ENCODE data around the gene TNKS2.
A peak's percentile ranks its signal among the peaks of the same experiment; 100 is the strongest.
"Not testable (repeated sequence)": the region's sequence is repeated elsewhere in the genome, so short reads cannot be mapped to it uniquely, and the experiment has no call there.

TNKS2 gene

DNA sequence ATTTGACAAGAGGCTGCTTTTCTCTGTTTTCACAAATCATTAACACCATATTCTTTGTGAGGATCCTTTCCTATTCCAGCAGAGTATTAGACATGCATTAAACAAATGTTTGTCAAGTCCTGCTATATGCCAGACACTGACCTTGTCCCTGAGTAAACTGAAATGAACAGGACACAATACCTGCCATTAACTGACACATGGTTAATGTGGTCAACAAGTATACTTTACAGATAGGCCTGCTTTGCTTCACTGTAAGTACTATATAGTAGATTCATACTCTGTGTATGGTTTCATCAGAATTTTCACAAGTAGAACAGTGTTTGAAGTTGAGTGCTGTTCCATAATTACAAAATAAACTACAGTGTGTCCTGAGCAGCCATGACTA, 5.9 kb downstream of the TNKS2 start:
- H3K4me1 ChIP-seq (ENCODE audit: control insufficient read depth in 5 of 5, insufficient read depth in 5 of 5, low read length in 5 of 5), result peaks cover 0 to 24% (median 20%) of the 10 kb centered on the region in 5 donors

GRCh38 chr10:91805110-91805838, 7.0 kb downstream of the TNKS2 start:
- Histone ChIP-seq H3K27me3 (ENCODE audit: control insufficient read depth in 5 of 5, insufficient read depth in 4 of 5, low read length in 5 of 5) (no peaks in the 10 kb centered on the region), H3K36me3 (ENCODE audit: control insufficient read depth in 5 of 5, insufficient read depth in 5 of 5, low read length in 5 of 5) (peaks cover 2 to 9% (median 4%) of the 10 kb centered on the region in 5 donors), H3K9me3 (ENCODE audit: control insufficient read depth in 5 of 5, low read length in 5 of 5) (no peaks in the 10 kb centered on the region), H3K4me3 (ENCODE audit: low read depth in 1 of 5, low read length in 5 of 5) (no peak overlapping the region), H3K4me1 (ENCODE audit: control insufficient read depth in 5 of 5, insufficient read depth in 5 of 5, low read length in 5 of 5) (peaks cover 0 to 14% (median 9%) of the 10 kb centered on the region in 5 donors), H3K27ac (ENCODE audit: low read depth, low read length) (no peak overlapping the region), H3K9ac (ENCODE audit: low read length in 5 of 5) (peak overlapping the region in 1 of 5 donors; percentile 26)

More for the DNA sequence above, 5.9 kb downstream of the TNKS2 start:
- no peak overlapping the region for H3K27ac ChIP-seq (ENCODE audit: low read depth, low read length)
- no peaks in the 10 kb centered on the region for H3K9me3 ChIP-seq (ENCODE audit: control insufficient read depth in 5 of 5, low read length in 5 of 5)
- peaks cover 2 to 9% (median 4%) of the 10 kb centered on the region in 5 donors for H3K36me3 ChIP-seq (ENCODE audit: control insufficient read depth in 5 of 5, insufficient read depth in 5 of 5, low read length in 5 of 5)
- H3K4me3 ChIP-seq (ENCODE audit: low read depth in 1 of 5, low read length in 5 of 5), result no peak overlapping the region
- H3K9ac ChIP-seq (ENCODE audit: low read length in 5 of 5), result no peak overlapping the region
- H3K27me3 ChIP-seq (ENCODE audit: control insufficient read depth in 5 of 5, insufficient read depth in 4 of 5, low read length in 5 of 5), result no peaks in the 10 kb centered on the region

DNA sequence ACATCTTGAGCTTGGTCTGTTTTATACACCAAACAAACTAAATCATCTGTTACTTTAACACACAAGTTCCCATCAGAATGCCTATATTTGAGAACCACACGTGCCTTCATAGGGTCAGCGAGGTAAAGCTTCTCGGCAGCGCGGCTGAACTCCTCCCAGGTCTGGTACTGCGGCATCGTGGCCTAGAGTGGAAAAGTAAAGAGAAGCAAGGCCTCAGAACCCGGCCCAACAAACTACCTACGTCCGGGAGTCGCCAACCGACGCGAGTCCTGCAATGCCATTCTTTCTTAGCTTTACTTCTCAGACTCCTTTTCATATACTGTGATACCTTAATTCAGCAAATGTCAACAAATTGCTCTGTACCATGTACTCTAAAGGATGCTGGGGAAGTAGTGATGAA, 9.0 kb downstream of the TNKS2 start:
- H3K27me3 ChIP-seq (ENCODE audit: control insufficient read depth in 5 of 5, insufficient read depth in 4 of 5, low read length in 5 of 5); H3K4me3 ChIP-seq (ENCODE audit: low read depth in 1 of 5, low read length in 5 of 5); H3K36me3 ChIP-seq (ENCODE audit: control insufficient read depth in 5 of 5, insufficient read depth in 5 of 5, low read length in 5 of 5); H3K9me3 ChIP-seq (ENCODE audit: control insufficient read depth in 5 of 5, low read length in 5 of 5); H3K4me1 ChIP-seq (ENCODE audit: control insufficient read depth in 5 of 5, insufficient read depth in 5 of 5, low read length in 5 of 5); H3K27ac ChIP-seq (ENCODE audit: low read depth, low read length); H3K9ac ChIP-seq (ENCODE audit: low read length in 5 of 5): not testable (repeated sequence)

DNA sequence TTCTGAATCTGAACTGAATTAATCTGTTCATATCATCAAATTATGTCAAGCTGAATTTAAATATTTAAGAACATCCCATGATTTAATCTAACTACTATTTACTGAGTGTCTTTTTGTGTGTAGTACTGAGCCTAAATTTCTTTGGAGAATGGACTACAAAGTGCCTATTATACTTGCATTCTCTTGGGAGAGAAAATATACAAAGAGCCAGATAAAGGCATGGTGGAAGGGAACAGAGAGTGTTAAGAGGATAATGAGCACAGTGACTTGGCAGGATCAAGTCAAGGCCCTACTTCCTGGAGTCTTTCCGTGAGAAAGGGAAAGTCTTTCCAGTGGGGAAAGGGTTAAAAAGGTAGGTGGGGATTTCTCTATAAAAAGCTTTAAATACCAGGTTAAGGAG, 15.0 kb downstream of the TNKS2 start:
- Histone ChIP-seq H3K27me3 (ENCODE audit: control insufficient read depth in 5 of 5, insufficient read depth in 4 of 5, low read length in 5 of 5) (no peaks in the 10 kb centered on the region), H3K36me3 (ENCODE audit: control insufficient read depth in 5 of 5, insufficient read depth in 5 of 5, low read length in 5 of 5) (peaks cover 25 to 49% (median 33%) of the 10 kb centered on the region in 5 donors), H3K4me1 (ENCODE audit: control insufficient read depth in 5 of 5, insufficient read depth in 5 of 5, low read length in 5 of 5) (peaks cover 0 to 3% (median 0%) of the 10 kb centered on the region in 5 donors), H3K9me3 (ENCODE audit: control insufficient read depth in 5 of 5, low read length in 5 of 5) (no peaks in the 10 kb centered on the region), H3K4me3 (ENCODE audit: low read depth in 1 of 5, low read length in 5 of 5) (no peak overlapping the region), H3K9ac (ENCODE audit: low read length in 5 of 5) (no peak overlapping the region), H3K27ac (ENCODE audit: low read depth, low read length) (no peak overlapping the region)

GRCh38 chr10:91816981-91817380, 18.8 kb downstream of the TNKS2 start:
- H3K4me1 ChIP-seq (ENCODE audit: control insufficient read depth in 5 of 5, insufficient read depth in 5 of 5, low read length in 5 of 5), result no peaks in the 10 kb centered on the region
- no peak overlapping the region for H3K27ac ChIP-seq (ENCODE audit: low read depth, low read length)
- H3K36me3 ChIP-seq (ENCODE audit: control insufficient read depth in 5 of 5, insufficient read depth in 5 of 5, low read length in 5 of 5), result peaks cover 57 to 73% (median 60%) of the 10 kb centered on the region in 5 donors
- no peak overlapping the region for H3K4me3 ChIP-seq (ENCODE audit: low read depth in 1 of 5, low read length in 5 of 5)
- H3K9ac ChIP-seq (ENCODE audit: low read length in 5 of 5), result no peak overlapping the region
- H3K27me3 ChIP-seq (ENCODE audit: control insufficient read depth in 5 of 5, insufficient read depth in 4 of 5, low read length in 5 of 5), result no peaks in the 10 kb centered on the region
- H3K9me3 ChIP-seq (ENCODE audit: control insufficient read depth in 5 of 5, low read length in 5 of 5), result no peaks in the 10 kb centered on the region

GRCh38 chr10:91820144-91820543, 21.9 kb downstream of the TNKS2 start:
- Histone ChIP-seq H3K27ac (ENCODE audit: low read depth, low read length) (no peak overlapping the region), H3K4me3 (ENCODE audit: low read depth in 1 of 5, low read length in 5 of 5) (no peak overlapping the region), H3K27me3 (ENCODE audit: control insufficient read depth in 5 of 5, insufficient read depth in 4 of 5, low read length in 5 of 5) (no peaks in the 10 kb centered on the region), H3K9ac (ENCODE audit: low read length in 5 of 5) (no peak overlapping the region), H3K9me3 (ENCODE audit: control insufficient read depth in 5 of 5, low read length in 5 of 5) (no peaks in the 10 kb centered on the region), H3K4me1 (ENCODE audit: control insufficient read depth in 5 of 5, insufficient read depth in 5 of 5, low read length in 5 of 5) (no peaks in the 10 kb centered on the region), H3K36me3 (ENCODE audit: control insufficient read depth in 5 of 5, insufficient read depth in 5 of 5, low read length in 5 of 5) (peaks cover 63 to 75% (median 67%) of the 10 kb centered on the region in 5 donors)

DNA sequence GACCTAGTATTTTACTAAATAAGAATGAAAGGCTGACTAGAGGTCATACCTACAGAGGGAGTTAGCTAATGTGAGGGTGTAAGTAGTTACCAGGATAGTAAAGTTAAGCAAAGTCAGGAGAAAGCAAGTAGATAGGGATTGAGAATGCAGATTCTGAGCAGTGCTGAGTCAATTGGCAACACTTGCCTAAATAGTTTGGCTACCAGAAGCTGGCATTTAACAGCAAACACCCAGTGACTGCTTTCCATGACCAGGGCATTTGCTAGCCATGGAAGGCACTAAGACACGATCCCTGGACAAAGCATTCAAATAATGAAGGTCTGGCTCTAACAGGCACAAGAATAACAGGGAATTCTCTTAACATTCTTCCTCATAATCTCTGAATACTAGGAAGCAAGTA, 25.9 kb downstream of the TNKS2 start:
- no peaks in the 10 kb centered on the region for H3K27me3 ChIP-seq (ENCODE audit: control insufficient read depth in 5 of 5, insufficient read depth in 4 of 5, low read length in 5 of 5)
- no peak overlapping the region for H3K4me3 ChIP-seq (ENCODE audit: low read depth in 1 of 5, low read length in 5 of 5)
- H3K9me3 ChIP-seq (ENCODE audit: control insufficient read depth in 5 of 5, low read length in 5 of 5), result no peaks in the 10 kb centered on the region
- H3K4me1 ChIP-seq (ENCODE audit: control insufficient read depth in 5 of 5, insufficient read depth in 5 of 5, low read length in 5 of 5), result no peaks in the 10 kb centered on the region
- peaks cover 75 to 90% (median 75%) of the 10 kb centered on the region in 5 donors for H3K36me3 ChIP-seq (ENCODE audit: control insufficient read depth in 5 of 5, insufficient read depth in 5 of 5, low read length in 5 of 5)
- no peak overlapping the region for H3K27ac ChIP-seq (ENCODE audit: low read depth, low read length)
- no peak overlapping the region for H3K9ac ChIP-seq (ENCODE audit: low read length in 5 of 5)

GRCh38 chr10:91829268-91829667, 31.0 kb downstream of the TNKS2 start:
- peaks cover 63 to 96% (median 78%) of the 10 kb centered on the region in 5 donors for H3K36me3 ChIP-seq (ENCODE audit: control insufficient read depth in 5 of 5, insufficient read depth in 5 of 5, low read length in 5 of 5)
- no peaks in the 10 kb centered on the region for H3K27me3 ChIP-seq (ENCODE audit: control insufficient read depth in 5 of 5, insufficient read depth in 4 of 5, low read length in 5 of 5)
- H3K4me3 ChIP-seq (ENCODE audit: low read depth in 1 of 5, low read length in 5 of 5), result no peak overlapping the region

DNA sequence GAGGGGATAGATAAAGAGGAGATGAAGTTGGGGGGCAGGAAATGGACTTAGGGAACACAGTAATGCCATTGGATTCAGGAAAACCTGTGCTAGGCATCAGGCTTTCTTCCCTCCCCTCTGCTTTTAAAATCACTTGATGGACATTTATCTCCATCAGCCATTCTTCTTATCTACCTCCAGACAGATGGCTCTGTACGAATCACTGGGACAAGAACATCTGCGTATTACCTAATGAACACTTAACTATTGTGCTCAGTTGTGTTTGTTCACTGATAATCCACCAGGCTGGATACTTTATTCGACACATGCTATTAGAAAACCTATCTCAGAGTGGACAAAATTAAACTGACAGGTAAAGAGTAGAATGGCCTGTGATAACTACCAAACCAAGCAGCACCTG, 40.0 kb downstream of the TNKS2 start:
- Histone ChIP-seq H3K27ac (ENCODE audit: low read depth, low read length) (no peak overlapping the region), H3K4me3 (ENCODE audit: low read depth in 1 of 5, low read length in 5 of 5) (no peak overlapping the region), H3K9me3 (ENCODE audit: control insufficient read depth in 5 of 5, low read length in 5 of 5) (no peaks in the 10 kb centered on the region), H3K36me3 (ENCODE audit: control insufficient read depth in 5 of 5, insufficient read depth in 5 of 5, low read length in 5 of 5) (peaks cover 66 to 91% (median 71%) of the 10 kb centered on the region in 5 donors), H3K9ac (ENCODE audit: low read length in 5 of 5) (no peak overlapping the region), H3K27me3 (ENCODE audit: control insufficient read depth in 5 of 5, insufficient read depth in 4 of 5, low read length in 5 of 5) (no peaks in the 10 kb centered on the region), H3K4me1 (ENCODE audit: control insufficient read depth in 5 of 5, insufficient read depth in 5 of 5, low read length in 5 of 5) (no peaks in the 10 kb centered on the region)

More at GRCh38 chr10:91829268-91829667, 31.0 kb downstream of the TNKS2 start:
- Histone ChIP-seq H3K9me3 (ENCODE audit: control insufficient read depth in 5 of 5, low read length in 5 of 5) (no peaks in the 10 kb centered on the region), H3K4me1 (ENCODE audit: control insufficient read depth in 5 of 5, insufficient read depth in 5 of 5, low read length in 5 of 5) (no peaks in the 10 kb centered on the region), H3K9ac (ENCODE audit: low read length in 5 of 5) (no peak overlapping the region), H3K27ac (ENCODE audit: low read depth, low read length) (no peak overlapping the region)

- H3K4me1 ChIP-seq (ENCODE audit: control insufficient read depth in 5 of 5, insufficient read depth in 5 of 5, low read length in 5 of 5), result no peaks in the 10 kb centered on the region
- H3K9me3 ChIP-seq (ENCODE audit: control insufficient read depth in 5 of 5, low read length in 5 of 5), result no peaks in the 10 kb centered on the region
- H3K27me3 ChIP-seq (ENCODE audit: control insufficient read depth in 5 of 5, insufficient read depth in 4 of 5, low read length in 5 of 5), result no peaks in the 10 kb centered on the region
- no peak overlapping the region for H3K4me3 ChIP-seq (ENCODE audit: low read depth in 1 of 5, low read length in 5 of 5)
- H3K27ac ChIP-seq (ENCODE audit: low read depth, low read length), result no peak overlapping the region
- no peak overlapping the region for H3K9ac ChIP-seq (ENCODE audit: low read length in 5 of 5)
- H3K36me3 ChIP-seq (ENCODE audit: control insufficient read depth in 5 of 5, insufficient read depth in 5 of 5, low read length in 5 of 5), result peaks cover 67 to 85% (median 68%) of the 10 kb centered on the region in 5 donors
These were observed 44.9 kb downstream of the TNKS2 start for GRCh38 chr10:91843083-91843482.
